ENCODE results near the gene NPFFR2.

- TF ChIP-seq, protein P1, sequence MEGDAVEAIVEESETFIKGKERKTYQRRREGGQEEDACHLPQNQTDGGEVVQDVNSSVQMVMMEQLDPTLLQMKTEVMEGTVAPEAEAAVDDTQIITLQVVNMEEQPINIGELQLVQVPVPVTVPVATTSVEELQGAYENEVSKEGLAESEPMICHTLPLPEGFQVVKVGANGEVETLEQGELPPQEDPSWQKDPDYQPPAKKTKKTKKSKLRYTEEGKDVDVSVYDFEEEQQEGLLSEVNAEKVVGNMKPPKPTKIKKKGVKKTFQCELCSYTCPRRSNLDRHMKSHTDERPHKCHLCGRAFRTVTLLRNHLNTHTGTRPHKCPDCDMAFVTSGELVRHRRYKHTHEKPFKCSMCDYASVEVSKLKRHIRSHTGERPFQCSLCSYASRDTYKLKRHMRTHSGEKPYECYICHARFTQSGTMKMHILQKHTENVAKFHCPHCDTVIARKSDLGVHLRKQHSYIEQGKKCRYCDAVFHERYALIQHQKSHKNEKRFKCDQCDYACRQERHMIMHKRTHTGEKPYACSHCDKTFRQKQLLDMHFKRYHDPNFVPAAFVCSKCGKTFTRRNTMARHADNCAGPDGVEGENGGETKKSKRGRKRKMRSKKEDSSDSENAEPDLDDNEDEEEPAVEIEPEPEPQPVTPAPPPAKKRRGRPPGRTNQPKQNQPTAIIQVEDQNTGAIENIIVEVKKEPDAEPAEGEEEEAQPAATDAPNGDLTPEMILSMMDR (conservative IDR thresholded peaks at IDR 0.05): no peak
- no peak for TF ChIP-seq ZFX (IDR thresholded peaks at IDR 0.05)
These were observed 25.2 kb upstream of the NPFFR2 start for GRCh38 chr4:72006586-72006985.

Measured in C4-2B (cell line).